ENCODE measurements around the gene SPO11.
A peak's percentile ranks its signal among the peaks of the same experiment; 100 is the strongest.

- peak in 2 of 4 donors; percentile 24 to 34 for TF ChIP-seq CTCF (IDR thresholded peaks at IDR 0.05)
- TF ChIP-seq POLR2A (IDR thresholded peaks at IDR 0.05): no peak
These were observed 2.8 kb downstream of the SPO11 start for GRCh38 chr20:57332105-57333089.

Data from right lobe of liver (tissue), 4 donors.